HG03159 (cell line): Measurements from ENCODE around the gene NCK1.
A peak's percentile ranks its signal among the peaks of the same experiment; 100 is the strongest.

ENCODE experiments used
- ATAC-seq: cut with Tn5 transposase; IDR thresholded peaks from one replicate; pipeline ENCODE4 v1.9.1; 2021; ENCODE audit warnings: mild to moderate bottlenecking, moderate library complexity; ENCODE audit not compliant: unreplicated experiment

The NCK1 gene

GRCh38 chr3:136906725-136907124, 44.7 kb downstream of the NCK1 start:
- no peak for ATAC-seq

- ATAC-seq, result no peak
Observed at GRCh38 chr3:136908297-136908696, 46.3 kb downstream of the NCK1 start.

GRCh38 chr3:136909187-136909586, 47.2 kb downstream of the NCK1 start:
- no peak for ATAC-seq

GRCh38 chr3:136910697-136911096, 48.7 kb downstream of the NCK1 start:
- no peak for ATAC-seq

GRCh38 chr3:136913168-136913567, 51.2 kb downstream of the NCK1 start:
- no peak for ATAC-seq

GRCh38 chr3:136914739-136915138, 52.7 kb downstream of the NCK1 start:
- ATAC-seq, result no peak

GRCh38 chr3:136916223-136916622, 54.2 kb downstream of the NCK1 start:
- no peak for ATAC-seq

GRCh38 chr3:136919799-136920580, 58.0 kb downstream of the NCK1 start:
- ATAC-seq, result no peak

GRCh38 chr3:136920904-136921611, 59.0 kb downstream of the NCK1 start:
- no peak for ATAC-seq

- peak; percentile 61 for ATAC-seq
Observed at GRCh38 chr3:136925425-136926190, 63.6 kb downstream of the NCK1 start.

- no peak for ATAC-seq
Observed at GRCh38 chr3:136928240-136928639, 66.2 kb downstream of the NCK1 start.

- ATAC-seq, result no peak
Observed at GRCh38 chr3:136929977-136930670, 68.1 kb downstream of the NCK1 start.

GRCh38 chr3:136931606-136932005, 69.6 kb downstream of the NCK1 start:
- no peak for ATAC-seq

- no peak for ATAC-seq
Observed at GRCh38 chr3:136932523-136932922, 70.5 kb downstream of the NCK1 start.

GRCh38 chr3:136932978-136933772, 71.2 kb downstream of the NCK1 start:
- no peak for ATAC-seq

GRCh38 chr3:136937175-136937574, 75.2 kb downstream of the NCK1 start:
- no peak for ATAC-seq

- no peak for ATAC-seq
Observed at GRCh38 chr3:136937851-136938250, 75.8 kb downstream of the NCK1 start.

- no peak for ATAC-seq
Observed at GRCh38 chr3:136938334-136938733, 76.3 kb downstream of the NCK1 start.

GRCh38 chr3:136939489-136939888, 77.5 kb downstream of the NCK1 start:
- no peak for ATAC-seq

GRCh38 chr3:136942803-136943202, 80.8 kb downstream of the NCK1 start:
- ATAC-seq, result no peak
